DND-41 (cell line): ENCODE measurements around the gene ZCCHC2.
A peak's percentile ranks its signal among the peaks of the same experiment; 100 is the strongest.

ENCODE experiments used
- ATAC-seq: fragments of 200-7000 bp; cut with Tn5 transposase; 3 replicates; pipeline ENCODE4 v1.9.1; 2021; ENCODE audit warnings: low read depth; ENCODE audit not compliant: insufficient read depth
- DNase-seq: peaks from one replicate; pipeline ENCODE4 v3.0.0-alpha.2; 2020
- H2AFZ ChIP-seq: 2 replicates; pipeline ENCODE4 v1.6.0; 2012; ENCODE audit warnings: low read depth, low read length
- H3K27ac ChIP-seq: 2 replicates; pipeline ENCODE4 v1.5.1; 2012; ENCODE audit warnings: low read length, inconsistent platforms
- H3K27me3 ChIP-seq: fragments of 200-600 bp; sonication (generic); 2 replicates; pipeline ENCODE4 v1.6.0; 2012; ENCODE audit warnings: low read length, mild to moderate bottlenecking, inconsistent platforms; ENCODE audit not compliant: insufficient read depth, poor library complexity
- H3K36me3 ChIP-seq: 2 replicates; pipeline ENCODE4 v1.5.1; 2012; ENCODE audit warnings: low read length, inconsistent platforms; ENCODE audit not compliant: insufficient read depth
- H3K4me1 ChIP-seq: 2 replicates; pipeline ENCODE4 v1.5.1; 2012; ENCODE audit warnings: mild to moderate bottlenecking, low read length; ENCODE audit not compliant: insufficient read depth
- H3K4me2 ChIP-seq: 2 replicates; pipeline ENCODE4 v1.6.0; 2012; ENCODE audit warnings: mild to moderate bottlenecking, moderate library complexity, low read length, inconsistent platforms; ENCODE audit not compliant: insufficient read depth
- H3K4me3 ChIP-seq, 2 experiments: fragments of 200-600 bp in 1 of 2; shearing (Covaris generic) in 1 of 2; 2 replicates each; pipeline ENCODE4 v1.5.1; 2012 to 2016; ENCODE audit warnings: inconsistent platforms in 2 of 2, low read length in 2 of 2, mild to moderate bottlenecking in 2 of 2, low read depth in 1 of 2, moderate library complexity in 1 of 2
- H3K79me2 ChIP-seq: 2 replicates; pipeline ENCODE4 v1.6.0; 2012; ENCODE audit warnings: low read length, inconsistent platforms; ENCODE audit not compliant: insufficient read depth
- H3K9ac ChIP-seq: 2 replicates; pipeline ENCODE4 v1.6.0; 2012; ENCODE audit warnings: low read depth, mild to moderate bottlenecking, inconsistent platforms, low read length, moderate library complexity
- H3K9me3 ChIP-seq: 2 replicates; pipeline ENCODE4 v1.5.1; 2012; ENCODE audit warnings: low read length, moderate library complexity, mild to moderate bottlenecking, inconsistent platforms; ENCODE audit not compliant: insufficient read depth, severe bottlenecking
- H4K20me1 ChIP-seq: 2 replicates; pipeline ENCODE4 v1.6.0; 2012; ENCODE audit warnings: low read length; ENCODE audit not compliant: insufficient read depth
- CTCF ChIP-seq: IDR thresholded peaks from 2 replicates; pipeline ENCODE4 v1.5.1; 2012; ENCODE audit warnings: borderline replicate concordance, low read length, moderate library complexity, mild to moderate bottlenecking; ENCODE audit not compliant: poor library complexity, severe bottlenecking; ENCODE audit errors: extremely low read depth
- EZH2 ChIP-seq: IDR thresholded peaks from 3 replicates; pipeline ENCODE4 v1.6.1; 2012; ENCODE audit warnings: borderline replicate concordance, low read depth, mild to moderate bottlenecking, moderate library complexity, low read length, inconsistent platforms; ENCODE audit not compliant: severe bottlenecking

ZCCHC2 gene

GRCh38 chr18:62586151-62586774 lies 63.4 kb downstream of the ZCCHC2 start:
- Histone ChIP-seq H4K20me1 (no peaks in the 10 kb centered on the region), H3K27me3 (no peaks in the 10 kb centered on the region), H3K36me3 (no peaks in the 10 kb centered on the region), H3K4me3 (no peak overlapping the region), H2AFZ (no peak overlapping the region), H3K4me1 (peaks cover 18% of the 10 kb centered on the region), H3K9ac (no peak overlapping the region), H3K79me2 (no peaks in the 10 kb centered on the region), H3K27ac (no peak overlapping the region), H3K9me3 (no peaks in the 10 kb centered on the region), H3K4me2 (no peak overlapping the region)
- ATAC-seq (no peak), DNase-seq (peak; percentile 23)
- TF ChIP-seq EZH2: no peak
- peak; percentile 66 for TF ChIP-seq CTCF

GRCh38 chr18:62586781-62587487 lies 64.1 kb downstream of the ZCCHC2 start:
- Histone ChIP-seq H2AFZ (no peak overlapping the region), H3K9me3 (no peaks in the 10 kb centered on the region), H3K9ac (no peak overlapping the region), H3K27me3 (no peaks in the 10 kb centered on the region), H3K36me3 (no peaks in the 10 kb centered on the region), H3K27ac (no peak overlapping the region), H4K20me1 (no peaks in the 10 kb centered on the region), H3K79me2 (no peaks in the 10 kb centered on the region), H3K4me3 (no peak overlapping the region), H3K4me2 (no peak overlapping the region), H3K4me1 (peaks cover 18% of the 10 kb centered on the region)
- DNase-seq (no peak), ATAC-seq (no peak)
- TF ChIP-seq EZH2: no peak
- no peak for TF ChIP-seq CTCF

GRCh38 chr18:62587689-62588088 lies 64.9 kb downstream of the ZCCHC2 start:
- peaks cover 18% of the 10 kb centered on the region for H3K4me1 ChIP-seq
- H3K27me3 ChIP-seq: no peaks in the 10 kb centered on the region
- no peaks in the 10 kb centered on the region for H4K20me1 ChIP-seq
- no peak overlapping the region for H3K4me3 ChIP-seq
- H3K9ac ChIP-seq: no peak overlapping the region
- H3K27ac ChIP-seq: no peak overlapping the region
- H3K9me3 ChIP-seq: no peaks in the 10 kb centered on the region
- no peak for ATAC-seq
- TF ChIP-seq EZH2: no peak
- TF ChIP-seq CTCF: no peak
- no peak overlapping the region for H2AFZ ChIP-seq
- DNase-seq: no peak
- H3K36me3 ChIP-seq: no peaks in the 10 kb centered on the region
- no peaks in the 10 kb centered on the region for H3K79me2 ChIP-seq
- H3K4me2 ChIP-seq: no peak overlapping the region
